ENCODE data around the gene DNAH2.

GRCh38 chr17:7674934-7675333 lies 42.6 kb upstream of the DNAH2 start:
- no peak for TF ChIP-seq CTCF (IDR thresholded peaks at IDR 0.05; ENCODE audit: poor library complexity, severe bottlenecking)
- no peak for TF ChIP-seq EZH2 (IDR thresholded peaks at IDR 0.05; ENCODE audit: borderline replicate concordance, insufficient read depth, low read length, poor library complexity, severe bottlenecking)
- TF ChIP-seq RAD21 (conservative IDR thresholded peaks at IDR 0.05) = no peak
- TF ChIP-seq POLR2AphosphoS5 (IDR thresholded peaks at IDR 0.05) = no peak
- no peak for TF ChIP-seq MXI1 (conservative IDR thresholded peaks at IDR 0.05; ENCODE audit: poor library complexity, severe bottlenecking)
- no peak for TF ChIP-seq REST (IDR thresholded peaks at IDR 0.05; ENCODE audit: borderline replicate concordance)
- TF ChIP-seq SMC3 (conservative IDR thresholded peaks at IDR 0.05; ENCODE audit: poor library complexity) = no peak
- TF ChIP-seq EP300 (conservative IDR thresholded peaks at IDR 0.05; ENCODE audit: poor library complexity, severe bottlenecking) = no peak
- TF ChIP-seq TAF1 (IDR thresholded peaks at IDR 0.05; ENCODE audit: low read depth) = no peak
